Gastrocnemius medialis (tissue), 4 donors: ENCODE results near the gene GRIN2A.

Experiments used
- POLR2A ChIP-seq, 2 donors: fragments of 450-650 bp; IDR thresholded peaks; one replicate each; pipeline ENCODE4 v1.6.1; 2017; ENCODE audit warnings: antibody characterized with exemption in 2 of 2, mild to moderate bottlenecking in 2 of 2, moderate library complexity in 2 of 2
- TF ChIP-seq, protein P1 (sequence below), 5 experiments: fragments of 450-650 bp in 3 of 5; fragments of 200-600 bp in 2 of 5; sonication (generic) in 2 of 5; IDR thresholded peaks in 4 of 5; conservative IDR thresholded peaks in 1 of 5; 1 replicate in 4 of 5; 2 replicates in 1 of 5; pipeline ENCODE4 v1.5.1; 2016 to 2019; ENCODE audit warnings: antibody characterized with exemption in 5 of 5, mild to moderate bottlenecking in 3 of 5, moderate library complexity in 3 of 5

DNA sequence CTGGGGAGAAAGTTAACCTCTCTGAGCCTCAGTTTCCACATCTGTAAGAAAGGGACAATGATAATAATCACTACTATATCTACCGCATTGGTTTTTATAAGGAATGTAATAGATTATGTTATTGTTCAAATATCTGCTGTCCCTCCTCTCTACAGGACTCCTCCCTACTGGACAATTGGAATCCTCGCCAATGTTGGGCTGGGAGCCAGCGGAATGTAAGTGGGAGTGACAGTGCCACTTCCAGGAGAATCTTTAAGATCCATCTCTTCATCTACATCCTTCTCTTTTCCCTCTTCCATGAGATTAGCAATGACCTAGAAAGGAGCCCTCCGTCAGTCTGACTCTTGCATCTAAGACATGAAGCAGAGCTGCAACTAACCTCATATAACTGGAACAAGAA, 95.1 kb downstream of the GRIN2A start:
- TF ChIP-seq, protein P1, sequence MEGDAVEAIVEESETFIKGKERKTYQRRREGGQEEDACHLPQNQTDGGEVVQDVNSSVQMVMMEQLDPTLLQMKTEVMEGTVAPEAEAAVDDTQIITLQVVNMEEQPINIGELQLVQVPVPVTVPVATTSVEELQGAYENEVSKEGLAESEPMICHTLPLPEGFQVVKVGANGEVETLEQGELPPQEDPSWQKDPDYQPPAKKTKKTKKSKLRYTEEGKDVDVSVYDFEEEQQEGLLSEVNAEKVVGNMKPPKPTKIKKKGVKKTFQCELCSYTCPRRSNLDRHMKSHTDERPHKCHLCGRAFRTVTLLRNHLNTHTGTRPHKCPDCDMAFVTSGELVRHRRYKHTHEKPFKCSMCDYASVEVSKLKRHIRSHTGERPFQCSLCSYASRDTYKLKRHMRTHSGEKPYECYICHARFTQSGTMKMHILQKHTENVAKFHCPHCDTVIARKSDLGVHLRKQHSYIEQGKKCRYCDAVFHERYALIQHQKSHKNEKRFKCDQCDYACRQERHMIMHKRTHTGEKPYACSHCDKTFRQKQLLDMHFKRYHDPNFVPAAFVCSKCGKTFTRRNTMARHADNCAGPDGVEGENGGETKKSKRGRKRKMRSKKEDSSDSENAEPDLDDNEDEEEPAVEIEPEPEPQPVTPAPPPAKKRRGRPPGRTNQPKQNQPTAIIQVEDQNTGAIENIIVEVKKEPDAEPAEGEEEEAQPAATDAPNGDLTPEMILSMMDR (IDR thresholded peaks at IDR 0.05 in 4 of 5, conservative IDR thresholded peaks at IDR 0.05 in 1 of 5) = no peak
- TF ChIP-seq POLR2A (IDR thresholded peaks at IDR 0.05) = no peak
